Gastroesophageal sphincter (tissue), 4 donors: ENCODE data around the gene FBP1. TPM values are rescaled to one million over a fixed set of nuclear protein-coding genes. Genes with fewer than 3 reads are reported as not detected.

Experiments used
- ATAC-seq: fragments of 150-250 bp; one replicate; pipeline ENCODE4 v1.9.1; 2016; ENCODE audit warnings: mild to moderate bottlenecking, moderate library complexity
- H3K27ac ChIP-seq, 4 donors: fragments of 200-600 bp; sonication (generic) in 3 of 4; 1 replicate in 3 of 4; 2 replicates in 1 of 4; pipeline ENCODE4 v1.5.1; 2016 to 2019
- H3K27me3 ChIP-seq: fragments of 200-600 bp; sonication (generic); one replicate; pipeline ENCODE4 v1.5.1; 2019
- H3K36me3 ChIP-seq, 2 donors: fragments of 200-600 bp; sonication (generic); one replicate each; pipeline ENCODE4 v1.5.1; 2019; ENCODE audit warnings: control low read depth in 1 of 2
- H3K4me1 ChIP-seq, 3 donors: fragments of 200-600 bp; sonication (generic); 1 replicate in 2 of 3; 2 replicates in 1 of 3; pipeline ENCODE4 v1.5.1; 2016 to 2019; ENCODE audit warnings: control low read depth in 2 of 3
- H3K4me3 ChIP-seq, 2 donors: fragments of 200-600 bp; sonication (generic); one replicate each; pipeline ENCODE4 v1.5.1; 2019; ENCODE audit warnings: mild to moderate bottlenecking in 1 of 2, moderate library complexity in 1 of 2
- H3K9me3 ChIP-seq, 3 donors: fragments of 200-600 bp; sonication (generic); one replicate each; pipeline ENCODE4 v1.5.1; 2017 to 2019; ENCODE audit warnings: control low read depth in 2 of 3
- EP300 ChIP-seq: sonication (generic); formaldehyde crosslinking; IDR thresholded peaks from one replicate; pipeline ENCODE4 v1.6.1; 2017; ENCODE audit warnings: antibody characterized with exemption, mild to moderate bottlenecking
- POLR2A ChIP-seq, 2 donors: fragments of 450-650 bp; IDR thresholded peaks; one replicate each; pipeline ENCODE4 v1.6.1; 2017; ENCODE audit warnings: antibody characterized with exemption in 2 of 2, mild to moderate bottlenecking in 2 of 2, moderate library complexity in 1 of 2
- POLR2AphosphoS5 ChIP-seq: sonication (generic); formaldehyde crosslinking; IDR thresholded peaks from one replicate; pipeline ENCODE4 v1.6.1; 2017; ENCODE audit warnings: antibody characterized with exemption
- WGBS, 2 donors: methylation state at CpG; one replicate each; pipeline ENCODE4 v1.1.5; 2018; ENCODE audit warnings: low coverage in 1 of 2; 5-methylcytosine and 5-hydroxymethylcytosine counted together
- total RNA-seq, 4 donors: library from RNA; depleted of rRNA; stranded (reverse); fragments of >200 nt; gene quantifications; one replicate each; pipeline ENCODE4 v1.1.0, GENCODE V29; 2016
- TF ChIP-seq, protein P1 (sequence below), 4 experiments: fragments of 200-600 bp in 2 of 4; fragments of 450-650 bp in 2 of 4; sonication (generic) in 1 of 4; IDR thresholded peaks; one replicate each; pipeline ENCODE4 v1.5.1; 2017 to 2019; ENCODE audit warnings: antibody characterized with exemption in 4 of 4, mild to moderate bottlenecking in 2 of 4, moderate library complexity in 2 of 4

The FBP1 gene
- total RNA-seq, 4 donors from 2014 or later: 0.72 to 6.3 (median 2.3) TPM; not detected in 1

DNA sequence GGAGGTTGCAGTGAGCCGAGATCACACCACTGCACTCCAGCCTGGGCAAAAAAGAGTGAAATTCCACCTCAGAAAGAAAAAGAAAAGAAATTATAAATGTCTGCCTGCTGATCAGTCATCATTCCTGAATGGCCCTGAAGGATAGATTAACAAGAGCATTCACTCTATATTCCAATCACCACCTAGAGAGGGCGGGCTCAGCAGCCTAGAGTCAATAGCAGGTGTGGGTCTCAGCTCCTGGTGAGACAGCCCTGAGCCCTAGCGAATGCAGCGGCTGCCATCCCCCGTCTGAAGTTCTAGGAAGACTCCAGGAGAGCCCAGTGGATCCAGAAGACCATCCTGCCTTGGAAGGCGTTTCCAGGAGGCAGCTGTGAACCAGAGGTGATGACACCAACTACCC is 12.0 kb downstream of the FBP1 start:
- no peak for TF ChIP-seq EP300
- TF ChIP-seq, protein P1, sequence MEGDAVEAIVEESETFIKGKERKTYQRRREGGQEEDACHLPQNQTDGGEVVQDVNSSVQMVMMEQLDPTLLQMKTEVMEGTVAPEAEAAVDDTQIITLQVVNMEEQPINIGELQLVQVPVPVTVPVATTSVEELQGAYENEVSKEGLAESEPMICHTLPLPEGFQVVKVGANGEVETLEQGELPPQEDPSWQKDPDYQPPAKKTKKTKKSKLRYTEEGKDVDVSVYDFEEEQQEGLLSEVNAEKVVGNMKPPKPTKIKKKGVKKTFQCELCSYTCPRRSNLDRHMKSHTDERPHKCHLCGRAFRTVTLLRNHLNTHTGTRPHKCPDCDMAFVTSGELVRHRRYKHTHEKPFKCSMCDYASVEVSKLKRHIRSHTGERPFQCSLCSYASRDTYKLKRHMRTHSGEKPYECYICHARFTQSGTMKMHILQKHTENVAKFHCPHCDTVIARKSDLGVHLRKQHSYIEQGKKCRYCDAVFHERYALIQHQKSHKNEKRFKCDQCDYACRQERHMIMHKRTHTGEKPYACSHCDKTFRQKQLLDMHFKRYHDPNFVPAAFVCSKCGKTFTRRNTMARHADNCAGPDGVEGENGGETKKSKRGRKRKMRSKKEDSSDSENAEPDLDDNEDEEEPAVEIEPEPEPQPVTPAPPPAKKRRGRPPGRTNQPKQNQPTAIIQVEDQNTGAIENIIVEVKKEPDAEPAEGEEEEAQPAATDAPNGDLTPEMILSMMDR (IDR thresholded peaks at IDR 0.05): no peak
- TF ChIP-seq POLR2AphosphoS5: no peak
- TF ChIP-seq POLR2A (IDR thresholded peaks at IDR 0.05): no peak
- peaks cover 0 to 10% (median 0%) of the 10 kb centered on the region in 3 donors for H3K4me1 ChIP-seq
- no peak for ATAC-seq
- WGBS, 2 donors: 83% methylated on average over 4 of the region's 6 CpGs; no CpG with 5 or more reads in 1 of the 2 donors
- H3K27ac ChIP-seq: no peak overlapping the region
- H3K36me3 ChIP-seq: no peaks in the 10 kb centered on the region
- no peaks in the 10 kb centered on the region for H3K27me3 ChIP-seq
- no peaks in the 10 kb centered on the region for H3K9me3 ChIP-seq
- no peak overlapping the region for H3K4me3 ChIP-seq

DNA sequence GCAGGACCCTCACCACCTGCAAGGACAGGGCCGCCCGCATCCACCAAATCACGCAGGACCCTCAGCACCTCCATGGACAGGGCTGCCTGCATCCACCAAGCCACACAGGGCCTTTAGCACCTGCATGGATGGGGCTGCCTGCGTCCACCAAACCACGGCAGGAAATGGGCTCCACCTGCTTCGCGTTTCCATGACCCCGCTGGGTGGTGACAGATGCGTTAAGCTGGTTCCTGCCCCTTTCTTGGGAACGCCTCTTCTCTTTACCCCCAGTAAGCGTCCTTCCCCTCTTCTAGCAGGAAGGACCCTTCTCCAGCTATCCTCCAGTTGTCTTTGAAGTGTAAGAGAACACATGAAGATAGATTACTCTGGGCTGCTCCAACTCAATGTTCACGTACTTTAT is 13.5 kb downstream of the FBP1 start:
- H3K27me3 ChIP-seq: no peaks in the 10 kb centered on the region
- TF ChIP-seq EP300 (no peak), POLR2AphosphoS5 (no peak), POLR2A (IDR thresholded peaks at IDR 0.05) (no peak)
- TF ChIP-seq, protein P1 (IDR thresholded peaks at IDR 0.05): no peak
- H3K4me1 ChIP-seq: peaks cover 0 to under 1% (median 0%) of the 10 kb centered on the region in 3 donors
- no peaks in the 10 kb centered on the region for H3K9me3 ChIP-seq
- no peaks in the 10 kb centered on the region for H3K36me3 ChIP-seq
- H3K27ac ChIP-seq: no peak overlapping the region
- ATAC-seq: no peak
- H3K4me3 ChIP-seq: no peak overlapping the region
- 50 to 65% methylated on average over 9 to 10 of the region's 12 CpGs for WGBS, 2 donors

DNA sequence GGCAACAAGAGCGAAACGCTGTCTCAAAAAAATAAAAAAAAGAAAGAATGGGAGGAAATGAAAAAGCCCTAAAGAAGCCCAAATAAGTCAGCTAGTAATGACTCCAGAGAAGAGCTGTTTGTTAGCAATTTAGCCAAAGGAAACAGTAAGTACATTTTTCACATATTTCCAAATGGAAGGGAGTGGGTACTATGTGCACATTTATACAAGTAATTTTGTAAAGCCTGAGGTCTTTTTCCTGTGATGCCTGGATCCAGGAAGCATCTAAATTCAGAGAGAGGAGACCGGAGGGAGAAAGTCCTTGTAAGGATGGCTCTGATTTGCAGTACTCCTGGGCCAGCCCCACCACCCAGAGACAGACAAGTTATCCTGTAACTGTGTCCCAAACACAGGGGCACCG is 14.7 kb downstream of the FBP1 start:
- H3K27ac ChIP-seq: no peak overlapping the region
- H3K36me3 ChIP-seq: no peaks in the 10 kb centered on the region
- no peak overlapping the region for H3K4me3 ChIP-seq
- no peaks in the 10 kb centered on the region for H3K27me3 ChIP-seq
- H3K4me1 ChIP-seq: no peaks in the 10 kb centered on the region
- WGBS, 2 donors: 52 to 67% methylated on average over 2 of the region's 4 CpGs
- no peak for TF ChIP-seq POLR2AphosphoS5
- TF ChIP-seq, protein P1 (IDR thresholded peaks at IDR 0.05): no peak
- no peak for TF ChIP-seq EP300
- no peak for TF ChIP-seq POLR2A (IDR thresholded peaks at IDR 0.05)
- H3K9me3 ChIP-seq: no peaks in the 10 kb centered on the region
- no peak for ATAC-seq

DNA sequence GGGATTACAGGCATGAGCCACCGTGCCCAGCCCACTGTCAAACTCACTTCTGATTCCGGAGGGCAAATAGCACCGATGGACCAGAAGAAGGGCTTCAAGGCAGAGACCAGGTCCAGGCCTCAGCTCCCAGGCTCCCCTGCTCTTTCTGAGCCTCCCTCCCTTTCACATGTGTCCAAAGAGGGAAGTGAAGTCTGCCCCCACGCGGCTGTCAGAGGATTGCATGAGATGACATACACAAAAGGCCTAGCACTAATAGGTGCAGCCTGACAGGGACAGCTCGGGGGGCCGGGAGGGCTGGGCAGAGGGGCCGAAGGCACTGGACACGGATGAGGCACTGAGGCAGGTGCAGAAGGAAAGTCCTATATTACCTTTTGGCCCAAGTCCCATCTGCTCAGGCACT is 16.1 kb downstream of the FBP1 start:
- Histone ChIP-seq H3K4me3 (no peak overlapping the region), H3K9me3 (no peaks in the 10 kb centered on the region), H3K4me1 (peaks cover 0 to 8% (median 0%) of the 10 kb centered on the region in 3 donors), H3K27me3 (no peaks in the 10 kb centered on the region), H3K36me3 (no peaks in the 10 kb centered on the region), H3K27ac (no peak overlapping the region)
- 92% methylated on average over 2 of the region's 9 CpGs; no CpG with 5 or more reads in 1 of the 2 donors for WGBS, 2 donors
- no peak for ATAC-seq
- TF ChIP-seq POLR2A (IDR thresholded peaks at IDR 0.05) (no peak), POLR2AphosphoS5 (no peak), EP300 (no peak)
- TF ChIP-seq, protein P1 (IDR thresholded peaks at IDR 0.05): no peak

GRCh38 chr9:94622087-94622800 is 17.1 kb downstream of the FBP1 start:
- no peak overlapping the region for H3K4me3 ChIP-seq
- no peak overlapping the region for H3K27ac ChIP-seq
- H3K4me1 ChIP-seq: peaks cover 0 to 8% (median 0%) of the 10 kb centered on the region in 3 donors
- ATAC-seq: no peak
- WGBS, 2 donors: 86 to 88% methylated on average over 9 to 16 of the region's 19 CpGs
- H3K9me3 ChIP-seq: no peaks in the 10 kb centered on the region
- no peaks in the 10 kb centered on the region for H3K36me3 ChIP-seq
- TF ChIP-seq, protein P1 (IDR thresholded peaks at IDR 0.05): no peak
- TF ChIP-seq POLR2AphosphoS5 (no peak), EP300 (no peak), POLR2A (IDR thresholded peaks at IDR 0.05) (no peak)
- H3K27me3 ChIP-seq: no peaks in the 10 kb centered on the region
